Transverse colon (tissue), 4 donors: ENCODE measurements around the gene B3GNT3.

ENCODE experiments used
- EP300 ChIP-seq: sonication (generic); formaldehyde crosslinking; IDR thresholded peaks from one replicate; pipeline ENCODE4 v1.6.1; 2017; ENCODE audit warnings: antibody characterized with exemption, low read depth
- POLR2A ChIP-seq: fragments of 450-650 bp; IDR thresholded peaks from one replicate; pipeline ENCODE4 v1.6.1; 2016; ENCODE audit warnings: antibody characterized with exemption, mild to moderate bottlenecking, moderate library complexity
- POLR2AphosphoS5 ChIP-seq, 3 donors: sonication (generic); formaldehyde crosslinking; IDR thresholded peaks; one replicate each; pipeline ENCODE4 v1.6.1; 2016; ENCODE audit warnings: antibody characterized with exemption in 3 of 3
- TF ChIP-seq, protein P1 (sequence below), 5 experiments: fragments of 200-600 bp in 3 of 5; fragments of 450-650 bp in 2 of 5; sonication (generic) in 3 of 5; IDR thresholded peaks; 1 replicate in 2 of 5; 2 replicates in 3 of 5; pipeline ENCODE4 v1.5.1; 2016 to 2017; ENCODE audit warnings: antibody characterized with exemption in 5 of 5, inconsistent platforms in 3 of 5, mild to moderate bottlenecking in 2 of 5, moderate library complexity in 1 of 5

GRCh38 chr19:17835182-17836006 is 40.5 kb downstream of the B3GNT3 start:
- TF ChIP-seq, protein P1, sequence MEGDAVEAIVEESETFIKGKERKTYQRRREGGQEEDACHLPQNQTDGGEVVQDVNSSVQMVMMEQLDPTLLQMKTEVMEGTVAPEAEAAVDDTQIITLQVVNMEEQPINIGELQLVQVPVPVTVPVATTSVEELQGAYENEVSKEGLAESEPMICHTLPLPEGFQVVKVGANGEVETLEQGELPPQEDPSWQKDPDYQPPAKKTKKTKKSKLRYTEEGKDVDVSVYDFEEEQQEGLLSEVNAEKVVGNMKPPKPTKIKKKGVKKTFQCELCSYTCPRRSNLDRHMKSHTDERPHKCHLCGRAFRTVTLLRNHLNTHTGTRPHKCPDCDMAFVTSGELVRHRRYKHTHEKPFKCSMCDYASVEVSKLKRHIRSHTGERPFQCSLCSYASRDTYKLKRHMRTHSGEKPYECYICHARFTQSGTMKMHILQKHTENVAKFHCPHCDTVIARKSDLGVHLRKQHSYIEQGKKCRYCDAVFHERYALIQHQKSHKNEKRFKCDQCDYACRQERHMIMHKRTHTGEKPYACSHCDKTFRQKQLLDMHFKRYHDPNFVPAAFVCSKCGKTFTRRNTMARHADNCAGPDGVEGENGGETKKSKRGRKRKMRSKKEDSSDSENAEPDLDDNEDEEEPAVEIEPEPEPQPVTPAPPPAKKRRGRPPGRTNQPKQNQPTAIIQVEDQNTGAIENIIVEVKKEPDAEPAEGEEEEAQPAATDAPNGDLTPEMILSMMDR (IDR thresholded peaks at IDR 0.05), result no peak
- TF ChIP-seq POLR2AphosphoS5 (IDR thresholded peaks at IDR 0.05), result peak in 1 of 3 donors; percentile 28
- TF ChIP-seq POLR2A, result no peak
- TF ChIP-seq EP300, result no peak
